ENCODE data around the gene RNF186.

RNF186 gene

GRCh38 chr1:19776933-19777332, 38.1 kb downstream of the RNF186 start:
- TF ChIP-seq CTCF (IDR thresholded peaks at IDR 0.05; ENCODE audit: low read depth, low read length, poor library complexity, severe bottlenecking): no peak
- no peak for TF ChIP-seq EZH2phosphoT487 (IDR thresholded peaks at IDR 0.05; ENCODE audit: borderline replicate concordance, low read length)
- H3F3A ChIP-seq (ENCODE audit: control insufficient read depth, insufficient read depth): no peaks in the 10 kb centered on the region
- H3K9me3 ChIP-seq (ENCODE audit: control insufficient read depth, insufficient read depth, low read length): no peaks in the 10 kb centered on the region
- no peaks in the 10 kb centered on the region for H3K36me3 ChIP-seq (ENCODE audit: control insufficient read depth, low read length)
- no peaks in the 10 kb centered on the region for H3K4me1 ChIP-seq (ENCODE audit: control insufficient read depth, low read length)
- H3K4me2 ChIP-seq (ENCODE audit: low read length): no peak overlapping the region
- no peaks in the 10 kb centered on the region for H3K79me2 ChIP-seq (ENCODE audit: control insufficient read depth, low read length)
- no peaks in the 10 kb centered on the region for H4K20me1 ChIP-seq (ENCODE audit: control insufficient read depth, insufficient read depth, low read depth, low read length)
- no peak overlapping the region for H3K27ac ChIP-seq (ENCODE audit: low read depth, low read length)
- H3K27me3 ChIP-seq (ENCODE audit: control insufficient read depth, low read length): no peaks in the 10 kb centered on the region
- H3K4me3 ChIP-seq (ENCODE audit: low read length): no peak overlapping the region
- H3K9me2 ChIP-seq (replicated peaks; ENCODE audit: control insufficient read depth, low read length): no peaks in the 10 kb centered on the region

GRCh38 chr1:19776287-19776686, 38.8 kb downstream of the RNF186 start:
- Histone ChIP-seq H3K4me3 (ENCODE audit: low read length) (no peak overlapping the region), H3K27me3 (ENCODE audit: control insufficient read depth, low read length) (no peaks in the 10 kb centered on the region), H3K9me3 (ENCODE audit: control insufficient read depth, insufficient read depth, low read length) (no peaks in the 10 kb centered on the region), H3K36me3 (ENCODE audit: control insufficient read depth, low read length) (no peaks in the 10 kb centered on the region), H3F3A (ENCODE audit: control insufficient read depth, insufficient read depth) (no peaks in the 10 kb centered on the region), H3K27ac (ENCODE audit: low read depth, low read length) (no peak overlapping the region), H3K4me2 (ENCODE audit: low read length) (no peak overlapping the region), H3K4me1 (ENCODE audit: control insufficient read depth, low read length) (no peaks in the 10 kb centered on the region), H4K20me1 (ENCODE audit: control insufficient read depth, insufficient read depth, low read depth, low read length) (no peaks in the 10 kb centered on the region), H3K9me2 (replicated peaks; ENCODE audit: control insufficient read depth, low read length) (no peaks in the 10 kb centered on the region), H3K79me2 (ENCODE audit: control insufficient read depth, low read length) (no peaks in the 10 kb centered on the region)
- TF ChIP-seq CTCF (IDR thresholded peaks at IDR 0.05; ENCODE audit: low read depth, low read length, poor library complexity, severe bottlenecking) (no peak), EZH2phosphoT487 (IDR thresholded peaks at IDR 0.05; ENCODE audit: borderline replicate concordance, low read length) (no peak)

- H3K4me2 ChIP-seq (ENCODE audit: low read length): no peak overlapping the region
- no peaks in the 10 kb centered on the region for H3K9me2 ChIP-seq (replicated peaks; ENCODE audit: control insufficient read depth, low read length)
- H3K9me3 ChIP-seq (ENCODE audit: control insufficient read depth, insufficient read depth, low read length): no peaks in the 10 kb centered on the region
- no peaks in the 10 kb centered on the region for H3K79me2 ChIP-seq (ENCODE audit: control insufficient read depth, low read length)
- H3K4me3 ChIP-seq (ENCODE audit: low read length): no peak overlapping the region
- no peaks in the 10 kb centered on the region for H3K36me3 ChIP-seq (ENCODE audit: control insufficient read depth, low read length)
- H3K27me3 ChIP-seq (ENCODE audit: control insufficient read depth, low read length): no peaks in the 10 kb centered on the region
- H3F3A ChIP-seq (ENCODE audit: control insufficient read depth, insufficient read depth): no peaks in the 10 kb centered on the region
- no peak overlapping the region for H3K27ac ChIP-seq (ENCODE audit: low read depth, low read length)
- TF ChIP-seq EZH2phosphoT487 (IDR thresholded peaks at IDR 0.05; ENCODE audit: borderline replicate concordance, low read length) (no peak), CTCF (IDR thresholded peaks at IDR 0.05; ENCODE audit: low read depth, low read length, poor library complexity, severe bottlenecking) (no peak)
- H4K20me1 ChIP-seq (ENCODE audit: control insufficient read depth, insufficient read depth, low read depth, low read length): no peaks in the 10 kb centered on the region
- no peaks in the 10 kb centered on the region for H3K4me1 ChIP-seq (ENCODE audit: control insufficient read depth, low read length)
Measured at GRCh38 chr1:19775831-19776230, 39.3 kb downstream of the RNF186 start.

GRCh38 chr1:19775317-19775716, 39.8 kb downstream of the RNF186 start:
- Histone ChIP-seq H3K27ac (ENCODE audit: low read depth, low read length) (no peak overlapping the region), H3K4me3 (ENCODE audit: low read length) (no peak overlapping the region)

More at GRCh38 chr1:19775317-19775716, 39.8 kb downstream of the RNF186 start:
- no peak overlapping the region for H3K4me2 ChIP-seq (ENCODE audit: low read length)
- H3K9me2 ChIP-seq (replicated peaks; ENCODE audit: control insufficient read depth, low read length): no peaks in the 10 kb centered on the region
- H3K79me2 ChIP-seq (ENCODE audit: control insufficient read depth, low read length): no peaks in the 10 kb centered on the region
- no peak for TF ChIP-seq EZH2phosphoT487 (IDR thresholded peaks at IDR 0.05; ENCODE audit: borderline replicate concordance, low read length)
- no peak for TF ChIP-seq CTCF (IDR thresholded peaks at IDR 0.05; ENCODE audit: low read depth, low read length, poor library complexity, severe bottlenecking)
- H3K9me3 ChIP-seq (ENCODE audit: control insufficient read depth, insufficient read depth, low read length): no peaks in the 10 kb centered on the region
- H3F3A ChIP-seq (ENCODE audit: control insufficient read depth, insufficient read depth): no peaks in the 10 kb centered on the region
- H3K27me3 ChIP-seq (ENCODE audit: control insufficient read depth, low read length): no peaks in the 10 kb centered on the region
- no peaks in the 10 kb centered on the region for H4K20me1 ChIP-seq (ENCODE audit: control insufficient read depth, insufficient read depth, low read depth, low read length)
- H3K4me1 ChIP-seq (ENCODE audit: control insufficient read depth, low read length): no peaks in the 10 kb centered on the region
- H3K36me3 ChIP-seq (ENCODE audit: control insufficient read depth, low read length): no peaks in the 10 kb centered on the region
